Measurements from ENCODE around the gene PLK1. TPM values are rescaled to one million over a fixed set of nuclear protein-coding genes. Genes with fewer than 3 reads are reported as not detected.

Gene PLK1
- total and polyA plus RNA-seq, 2 of the 13 experiments (the other 11 are each of a cell fraction or from before 2014, with no cell fraction given) = 71.5 to 76.3 TPM

- no peak for TF ChIP-seq MIXL1 (CRISPR knock-in tag; IDR thresholded peaks at IDR 0.05)
- TF ChIP-seq ZNF776 (CRISPR knock-in tag; IDR thresholded peaks at IDR 0.05) = 0 out of 2 replicates have a peak, but pooled peaks have one; percentile 40
- TF ChIP-seq LCORL (IDR thresholded peaks at IDR 0.05) = no peak
- TF ChIP-seq LCORL (CRISPR knock-in tag; IDR thresholded peaks at IDR 0.05) = peak; percentile 59; the same call in 1 of the 2 replicates
- TF ChIP-seq ZNF629 (CRISPR knock-in tag; conservative IDR thresholded peaks at IDR 0.05) = no peak
- TF ChIP-seq RFX1 (IDR thresholded peaks at IDR 0.05) = no peak
- TF ChIP-seq HDAC6 (IDR thresholded peaks at IDR 0.05; ENCODE audit: low read depth, low read length) = no peak
- TF ChIP-seq MTA3 (CRISPR knock-in tag; IDR thresholded peaks at IDR 0.05) = no peak
- TF ChIP-seq NCOA2 (CRISPR knock-in tag; IDR thresholded peaks at IDR 0.05) = no peak
- no peak for TF ChIP-seq ARNT2 (CRISPR knock-in tag; IDR thresholded peaks at IDR 0.05; ENCODE audit: low read depth)
- TF ChIP-seq SALL1 (CRISPR knock-in tag; IDR thresholded peaks at IDR 0.05) = peak; percentile 37; the same call in 1 of the 2 replicates
- no peak for TF ChIP-seq ZNF720 (CRISPR knock-in tag; IDR thresholded peaks at IDR 0.05)
- TF ChIP-seq ZNF501 (CRISPR knock-in tag; IDR thresholded peaks at IDR 0.05) = no peak; the same call in 1 of the 2 replicates
- TF ChIP-seq ZSCAN25 (CRISPR knock-in tag; IDR thresholded peaks at IDR 0.05) = no peak
- no peak for TF ChIP-seq NONO (IDR thresholded peaks at IDR 0.05)
- peak; percentile 56; the same call in 1 of the 2 replicates for TF ChIP-seq NONO (CRISPR knock-in tag; conservative IDR thresholded peaks at IDR 0.05)
- no peak for TF ChIP-seq GMEB1 (CRISPR knock-in tag; IDR thresholded peaks at IDR 0.05; ENCODE audit: borderline replicate concordance)
- no peak for TF ChIP-seq TEF (CRISPR knock-in tag; IDR thresholded peaks at IDR 0.05)
- TF ChIP-seq NCOA5 (CRISPR knock-in tag; IDR thresholded peaks at IDR 0.05) = no peak
- TF ChIP-seq MEF2D (CRISPR knock-in tag; IDR thresholded peaks at IDR 0.05) = no peak
- TF ChIP-seq CBFB (CRISPR knock-in tag; IDR thresholded peaks at IDR 0.05) = no peak
- TF ChIP-seq ZFP36L1 (CRISPR knock-in tag; IDR thresholded peaks at IDR 0.05) = no peak
- peak; percentile 54; the same call in 1 of the 2 replicates for TF ChIP-seq SRY (CRISPR knock-in tag; IDR thresholded peaks at IDR 0.05)
- no peak for TF ChIP-seq HOXD1 (CRISPR knock-in tag; IDR thresholded peaks at IDR 0.05)
- TF ChIP-seq MTF1 (CRISPR knock-in tag; IDR thresholded peaks at IDR 0.05) = no peak
- no peak for TF ChIP-seq HES4 (CRISPR knock-in tag; IDR thresholded peaks at IDR 0.05; ENCODE audit: borderline replicate concordance)
- no peak for TF ChIP-seq ZNF256 (CRISPR knock-in tag; conservative IDR thresholded peaks at IDR 0.05)
- no peak for TF ChIP-seq SNAPC2 (CRISPR knock-in tag; IDR thresholded peaks at IDR 0.05)
- TF ChIP-seq ZBTB26 (CRISPR knock-in tag; IDR thresholded peaks at IDR 0.05; ENCODE audit: borderline replicate concordance) = no peak
- no peak for TF ChIP-seq ZNF224 (CRISPR knock-in tag; IDR thresholded peaks at IDR 0.05)
- TF ChIP-seq ZNF510 (CRISPR knock-in tag; IDR thresholded peaks at IDR 0.05; ENCODE audit: low read depth) = no peak
- no peak for TF ChIP-seq CREBL2 (CRISPR knock-in tag; IDR thresholded peaks at IDR 0.05; ENCODE audit: borderline replicate concordance)
Observed at GRCh38 chr16:23704772-23705516, 26.3 kb downstream of the PLK1 start (continued).

Measured in HepG2 (cell line).